ENCODE results near the gene RSBN1L. TPM values are rescaled to one million over a fixed set of nuclear protein-coding genes. Genes with fewer than 3 reads are reported as not detected.

The RSBN1L gene
- total RNA-seq, 4 donors from 2014 or later, result 13.7 to 26.2 (median 19.8) TPM

GRCh38 chr7:77753173-77753572 lies 56.9 kb downstream of the RSBN1L start:
- WGBS, 2 donors (ENCODE audit: low coverage in 1 of 2), result 45 to 75% methylated on average over 1 of the region's 1 CpG
- in situ Hi-C loops (cut with MboI; ENCODE audit: low pct_ligation_motif_present in 1 of 4, low pct_unique_long_range_greater_than_20kb in 1 of 4, low sequenced_read_pairs in 3 of 4), result loop anchor here in 3 of 4 donors (10.0 kb wide), 2 partner anchors 88 to 98 kb away; no protein-coding TSS in a partner anchor
- no peak for DNase-seq
- intact Hi-C loops (cut with DNase I; ENCODE audit: low total_unique reads), result no loop called here
- no peak overlapping the region for H3K4me3 ChIP-seq
- no peak overlapping the region for H3K27ac ChIP-seq
- H3K9me3 ChIP-seq, result no peaks in the 10 kb centered on the region
- peaks cover 0 to 13% (median 8%) of the 10 kb centered on the region in 4 donors for H3K4me1 ChIP-seq
- no peaks in the 10 kb centered on the region for H3K36me3 ChIP-seq
- TF ChIP-seq CTCF (IDR thresholded peaks at IDR 0.05), result no peak
- no peak for TF ChIP-seq EP300 (IDR thresholded peaks at IDR 0.05; ENCODE audit: low read depth)
- TF ChIP-seq POLR2A (IDR thresholded peaks at IDR 0.05), result no peak
- no peak for TF ChIP-seq POLR2AphosphoS5 (IDR thresholded peaks at IDR 0.05)
- no peaks in the 10 kb centered on the region for H3K27me3 ChIP-seq

DNA sequence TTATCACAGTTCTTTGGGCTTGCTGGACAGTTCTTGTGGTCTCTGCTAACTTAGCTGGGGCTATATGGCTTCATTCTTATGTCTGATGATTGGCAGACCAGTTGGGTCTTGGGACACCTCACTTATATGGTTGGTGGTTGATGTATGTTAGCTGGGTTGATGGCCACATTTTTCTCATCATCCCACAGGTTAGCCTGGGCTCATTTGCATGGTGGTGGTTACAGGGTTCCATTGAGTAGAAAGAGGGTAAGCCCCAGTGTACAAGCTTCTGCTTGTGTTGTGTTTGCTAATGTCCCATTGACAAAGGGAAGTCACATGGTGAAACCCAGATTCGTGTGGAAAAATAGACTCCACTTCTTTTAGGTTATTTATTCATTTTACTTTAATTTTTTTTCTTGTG lies 61.3 kb downstream of the RSBN1L start:
- H3K27me3 ChIP-seq, result no peaks in the 10 kb centered on the region
- WGBS, 2 donors (ENCODE audit: low coverage in 1 of 2), result 26 to 33% methylated on average over 1 of the region's 1 CpG
- H3K36me3 ChIP-seq, result no peaks in the 10 kb centered on the region
- DNase-seq, result no peak
- no peak for TF ChIP-seq POLR2AphosphoS5 (IDR thresholded peaks at IDR 0.05)
- TF ChIP-seq EP300 (IDR thresholded peaks at IDR 0.05; ENCODE audit: low read depth), result no peak
- TF ChIP-seq POLR2A (IDR thresholded peaks at IDR 0.05), result no peak
- TF ChIP-seq CTCF (IDR thresholded peaks at IDR 0.05), result no peak
- H3K27ac ChIP-seq, result no peak overlapping the region
- no peak overlapping the region for H3K4me3 ChIP-seq
- in situ Hi-C loops (cut with MboI; ENCODE audit: low pct_ligation_motif_present in 1 of 4, low pct_unique_long_range_greater_than_20kb in 1 of 4, low sequenced_read_pairs in 3 of 4) (loop anchor here (5.0 to 10.0 kb wide), 3 partner anchors 93 to 103 kb away; no protein-coding TSS in a partner anchor), intact Hi-C loops (cut with DNase I; ENCODE audit: low total_unique reads) (loop anchor here (5.0 kb wide), 1 partner anchor 100 kb away; no protein-coding TSS in a partner anchor)
- peaks cover 1 to 44% (median 18%) of the 10 kb centered on the region in 4 donors for H3K4me1 ChIP-seq
- no peaks in the 10 kb centered on the region for H3K9me3 ChIP-seq

GRCh38 chr7:77759294-77759889 lies 63.1 kb downstream of the RSBN1L start:
- intact Hi-C loops (cut with DNase I; ENCODE audit: low total_unique reads), result loop anchor here (5.0 kb wide), 1 partner anchor 102 kb away; no protein-coding TSS in a partner anchor
- 1% methylated on average over 3 of the region's 3 CpGs; no CpG with 5 or more reads in 1 of the 2 donors for WGBS, 2 donors (ENCODE audit: low coverage in 1 of 2)
- no peaks in the 10 kb centered on the region for H3K36me3 ChIP-seq
- TF ChIP-seq CTCF (IDR thresholded peaks at IDR 0.05), result peak; percentile 78 to 86 (median 83)
- TF ChIP-seq POLR2A (IDR thresholded peaks at IDR 0.05), result no peak
- no peaks in the 10 kb centered on the region for H3K9me3 ChIP-seq
- H3K4me1 ChIP-seq, result peaks cover 0 to 46% (median 16%) of the 10 kb centered on the region in 4 donors
- no peaks in the 10 kb centered on the region for H3K27me3 ChIP-seq
- H3K27ac ChIP-seq, result peak overlapping the region in 1 of 4 donors; percentile 44
- no peak overlapping the region for H3K4me3 ChIP-seq
- DNase-seq, result peak; percentile 66
- in situ Hi-C loops (cut with MboI; ENCODE audit: low pct_ligation_motif_present in 1 of 4, low pct_unique_long_range_greater_than_20kb in 1 of 4, low sequenced_read_pairs in 3 of 4), result loop anchor here (5.0 to 10.0 kb wide), 3 partner anchors 95 to 105 kb away; no protein-coding TSS in a partner anchor

GRCh38 chr7:77760809-77761453 lies 64.7 kb downstream of the RSBN1L start:
- intact Hi-C loops (cut with DNase I; ENCODE audit: low total_unique reads) (no loop called here), in situ Hi-C loops (cut with MboI; ENCODE audit: low pct_ligation_motif_present in 1 of 4, low pct_unique_long_range_greater_than_20kb in 1 of 4, low sequenced_read_pairs in 3 of 4) (no loop called here)
- WGBS, 2 donors (ENCODE audit: low coverage in 1 of 2), result 84 to 89% methylated on average over 10 of the region's 10 CpGs
- DNase-seq, result no peak
- Histone ChIP-seq H3K9me3 (no peaks in the 10 kb centered on the region), H3K4me3 (no peak overlapping the region), H3K4me1 (peaks cover 9 to 53% (median 23%) of the 10 kb centered on the region in 4 donors), H3K27me3 (no peaks in the 10 kb centered on the region), H3K36me3 (no peaks in the 10 kb centered on the region), H3K27ac (no peak overlapping the region)
- TF ChIP-seq POLR2A (IDR thresholded peaks at IDR 0.05) (no peak), CTCF (IDR thresholded peaks at IDR 0.05) (no peak), EP300 (IDR thresholded peaks at IDR 0.05; ENCODE audit: low read depth) (no peak), POLR2AphosphoS5 (IDR thresholded peaks at IDR 0.05) (no peak)

Measured in transverse colon (tissue), 4 donors.